GM12878 (cell line): Measurements from ENCODE around the gene OR13C8. TPM values are rescaled to one million over a fixed set of nuclear protein-coding genes. Genes with fewer than 3 reads are reported as not detected.

ENCODE experiments used
- ATAC-seq: fragments of 200-7000 bp; cut with Tn5 transposase; 3 replicates; pipeline ENCODE4 v1.9.1; 2020; ENCODE audit warnings: mild to moderate bottlenecking, moderate library complexity
- BruUV-seq: library from RNA; stranded (reverse); fragments of 400-500 nt; replicated peaks from 2 replicates; lab custom pipeline; 2021; lab: Mats Ljungman, UMichigan
- CTCF ChIA-PET: fragments of 300-600 bp; sonication (Branson Sonifier 250); formaldehyde crosslinking; extraction: SDS; loops from one replicate; lab custom pipeline; 2021; ENCODE audit warnings: inconsistent platforms; lab: Yijun Ruan, JAX
- POLR2A ChIA-PET: fragments of 350-600 bp; formaldehyde crosslinking; extraction: SDS; loops from one replicate; lab custom pipeline; 2021; ENCODE audit warnings: inconsistent platforms; lab: Charles Lee
- RAD21 ChIA-PET: fragments of 300-600 bp; sonication (Branson Sonifier 250); formaldehyde crosslinking; loops from one replicate; lab custom pipeline; 2023; ENCODE audit warnings: antibody characterized with exemption; ENCODE audit not compliant: unreplicated experiment; lab: Charles Lee
- SMC1A ChIA-PET: fragments of 300-600 bp; sonication (Branson Sonifier 250); formaldehyde crosslinking; loops from one replicate; lab custom pipeline; 2023; ENCODE audit not compliant: unreplicated experiment, uncharacterized antibody; lab: Charles Lee
- DNase-seq: peaks from one replicate; pipeline ENCODE4 v3.0.0-alpha.2; 2011; ENCODE audit warnings: low read depth, low spot score
- FAIRE-seq: peaks from 3 replicates; lab custom pipeline; 2011; peaks lifted over from hg19 to GRCh38; lab: Jason Lieb, UNC
- H2AFZ ChIP-seq: 2 replicates; pipeline ENCODE4 v1.6.0; 2011; ENCODE audit warnings: low read depth, low read length, control low read depth; ENCODE audit not compliant: control insufficient read depth
- H3K27ac ChIP-seq: 2 replicates; pipeline ENCODE4 v1.5.1; 2011; ENCODE audit warnings: control low read depth; ENCODE audit not compliant: control insufficient read depth, insufficient read depth
- H3K27me3 ChIP-seq, 2 experiments: replicated peaks in 1 of 2; 2 replicates each; pipeline versions ENCODE4 v1.6.0 to v1.6.1; 2011; ENCODE audit warnings: low read length in 1 of 2; ENCODE audit not compliant: control insufficient read depth in 2 of 2, insufficient read depth in 2 of 2
- H3K36me3 ChIP-seq, 2 experiments: 2 replicates each; pipeline ENCODE4 v1.5.1; 2011; ENCODE audit warnings: low read length in 1 of 2; ENCODE audit not compliant: control insufficient read depth in 2 of 2, insufficient read depth in 2 of 2
- H3K4me1 ChIP-seq: 2 replicates; pipeline ENCODE4 v1.6.1; 2011; ENCODE audit warnings: mild to moderate bottlenecking, low read length, moderate library complexity, mixed read lengths; ENCODE audit not compliant: control insufficient read depth, insufficient read depth
- H3K4me2 ChIP-seq: 2 replicates; pipeline ENCODE4 v1.6.0; 2011; ENCODE audit warnings: control low read depth; ENCODE audit not compliant: control insufficient read depth, insufficient read depth
- H3K4me3 ChIP-seq: fragments of 200-600 bp; sonication (generic); 2 replicates; pipeline ENCODE4 v1.5.1; 2016
- H3K79me2 ChIP-seq: 2 replicates; pipeline ENCODE4 v1.6.0; 2011; ENCODE audit warnings: low read length; ENCODE audit not compliant: control insufficient read depth, insufficient read depth
- H3K9ac ChIP-seq: 2 replicates; pipeline ENCODE4 v1.8.0; 2011; ENCODE audit warnings: low read length, control low read depth, mixed read lengths; ENCODE audit not compliant: control insufficient read depth, insufficient read depth
- H3K9me3 ChIP-seq: replicated peaks from 3 replicates; pipeline ENCODE4 v1.5.1; 2011; ENCODE audit warnings: mild to moderate bottlenecking, low read length; ENCODE audit not compliant: control insufficient read depth, insufficient read depth
- H4K20me1 ChIP-seq: 2 replicates; pipeline ENCODE4 v1.6.0; 2011; ENCODE audit not compliant: control insufficient read depth, insufficient read depth
- EZH2 ChIP-seq: IDR thresholded peaks from 2 replicates; pipeline ENCODE4 v1.6.1; 2012; ENCODE audit warnings: low read depth, mild to moderate bottlenecking, control low read depth, inconsistent platforms, low read length, borderline replicate concordance; ENCODE audit not compliant: control insufficient read depth
- TCF3 ChIP-seq: IDR thresholded peaks from 2 replicates; pipeline ENCODE4 v1.6.1; 2012; ENCODE audit warnings: low read depth, mild to moderate bottlenecking, low read length, borderline replicate concordance; ENCODE audit not compliant: insufficient read depth
- WGBS: methylation state at CpG from one replicate; pipeline ENCODE4 v1.1.6; 2016; ENCODE audit warnings: low lambda C conversion rate; ENCODE audit not compliant: insufficient replicate concordance, insufficient coverage; ENCODE audit errors: missing lambda C conversion rate; 5-methylcytosine and 5-hydroxymethylcytosine counted together
- in situ Hi-C: fragments of 300-500 bp; cut with MboI; formaldehyde crosslinking; loops from 9 replicates; pipeline ENCODE4 v1.14.3; 2018; ENCODE audit warnings: mixed read lengths
- intact Hi-C: fragments of 100-400 bp; cut with micrococcal nuclease; formaldehyde crosslinking; loops from one replicate; pipeline ENCODE4 v1.14.2; 2022; ENCODE audit not compliant: unreplicated experiment
- polyA plus RNA-seq, 11 experiments: library from polyadenylated mRNA; depleted of rRNA in 4 of 11; unstranded in 6 of 11; stranded (reverse) in 5 of 11; fragments of >200 nt; fragmentation: Nextera tagmentation in 4 of 11; fragmentation: Illumina TruSeq in 1 of 11; extraction: Ambion mirVana in 4 of 11; extraction: Trizol in 1 of 11; gene quantifications; 1 replicate in 1 of 11; 2 replicates in 10 of 11; pipeline versions ENCODE4 v1.2.1 to v1.2.3, GENCODE V29; 2011 to 2016; ENCODE audit warnings: inconsistent platforms in 2 of 11, missing spikeins in 2 of 11, low read depth in 1 of 11
- total RNA-seq, 4 experiments: library from RNA; depleted of rRNA in 3 of 4; stranded (reverse); fragments of >200 nt in 3 of 4; fragmentation: Illumina TruSeq in 1 of 4; extraction: Trizol in 1 of 4; gene quantifications; 2 replicates each; pipeline versions ENCODE4 v1.2.1 to v1.2.3, GENCODE V29; 2013 to 2021
- TF ChIP-seq, protein P1 (sequence below): fragments of 450-650 bp; IDR thresholded peaks from 2 replicates; pipeline ENCODE4 v1.6.1; 2016; ENCODE audit warnings: mild to moderate bottlenecking

OR13C8 gene
- total and polyA plus RNA-seq, 10 of the 15 experiments (the other 5 are each of a cell fraction or from before 2014, with no cell fraction given): not detected

DNA sequence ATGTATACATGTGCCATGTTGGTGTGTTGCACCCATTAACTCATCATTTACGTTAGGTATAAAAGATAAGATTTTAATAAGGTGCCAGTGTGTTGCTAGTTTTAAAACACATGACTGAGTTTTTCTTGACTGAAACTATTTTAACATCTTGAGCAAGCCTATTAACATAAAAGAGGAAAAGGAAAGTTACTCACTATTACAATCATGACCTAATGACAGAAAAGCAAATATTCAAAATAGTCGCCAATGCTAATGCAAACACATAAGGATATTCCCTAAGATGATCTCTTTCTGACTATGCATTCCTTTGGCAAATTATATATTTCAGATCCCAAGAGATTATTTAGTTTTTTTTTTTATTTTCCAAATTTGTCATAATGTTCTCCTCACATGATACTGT lies 42.2 kb downstream of the OR13C8 start:
- Histone ChIP-seq H3K27me3 (no peaks in the 10 kb centered on the region), H3K4me2 (no peak overlapping the region), H3K79me2 (no peaks in the 10 kb centered on the region), H3K36me3 (no peaks in the 10 kb centered on the region), H3K27ac (no peak overlapping the region), H3K4me3 (no peak overlapping the region), H3K4me1 (no peaks in the 10 kb centered on the region), H3K9me3 (no peaks in the 10 kb centered on the region), H2AFZ (no peak overlapping the region), H3K9ac (no peak overlapping the region), H4K20me1 (no peaks in the 10 kb centered on the region)
- ChIA-PET SMC1A (no interaction called here), CTCF (no interaction called here), POLR2A (no interaction called here), RAD21 (no interaction called here)
- ATAC-seq (no peak), DNase-seq (no peak), FAIRE-seq (no peak)
- intact Hi-C loops (no loop called here), in situ Hi-C loops (no loop called here)
- BruUV-seq: no TSS peak
- 29% methylated on average over 2 of the region's 2 CpGs for WGBS
- no peak for TF ChIP-seq EZH2

DNA sequence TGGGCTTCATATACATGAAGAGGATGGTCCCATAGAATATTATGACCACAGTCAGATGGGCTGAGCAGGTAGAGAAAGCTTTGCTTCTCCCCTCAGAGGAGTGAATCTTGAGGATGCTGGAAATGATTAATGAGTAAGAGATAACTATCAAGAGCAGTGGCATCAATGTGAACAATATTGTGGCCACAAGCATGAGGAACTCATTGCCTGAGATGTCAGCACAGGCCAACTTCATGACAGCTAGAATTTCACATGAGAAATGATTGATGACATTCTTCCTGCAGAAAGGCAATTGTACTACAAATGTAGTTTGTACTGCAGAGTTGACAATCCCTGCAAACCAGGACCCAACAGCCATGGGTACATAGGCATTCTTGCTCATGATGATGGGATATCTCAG lies 48.5 kb downstream of the OR13C8 start:
- H3K4me3 ChIP-seq: no peak overlapping the region
- in situ Hi-C loops: no loop called here
- no peak overlapping the region for H3K4me2 ChIP-seq
- FAIRE-seq (no peak), DNase-seq (no peak), ATAC-seq (no peak)
- no peak overlapping the region for H2AFZ ChIP-seq
- no peaks in the 10 kb centered on the region for H3K4me1 ChIP-seq
- H3K27me3 ChIP-seq: no peaks in the 10 kb centered on the region
- no peaks in the 10 kb centered on the region for H4K20me1 ChIP-seq
- no peak overlapping the region for H3K27ac ChIP-seq
- H3K79me2 ChIP-seq: no peaks in the 10 kb centered on the region
- no peak overlapping the region for H3K9ac ChIP-seq
- intact Hi-C loops: no loop called here
- ChIA-PET POLR2A (no interaction called here), SMC1A (no interaction called here), CTCF (no interaction called here), RAD21 (no interaction called here)
- BruUV-seq: no TSS peak
- no peaks in the 10 kb centered on the region for H3K36me3 ChIP-seq
- H3K9me3 ChIP-seq: no peaks in the 10 kb centered on the region
- TF ChIP-seq TCF3: no peak
- TF ChIP-seq, protein P1, sequence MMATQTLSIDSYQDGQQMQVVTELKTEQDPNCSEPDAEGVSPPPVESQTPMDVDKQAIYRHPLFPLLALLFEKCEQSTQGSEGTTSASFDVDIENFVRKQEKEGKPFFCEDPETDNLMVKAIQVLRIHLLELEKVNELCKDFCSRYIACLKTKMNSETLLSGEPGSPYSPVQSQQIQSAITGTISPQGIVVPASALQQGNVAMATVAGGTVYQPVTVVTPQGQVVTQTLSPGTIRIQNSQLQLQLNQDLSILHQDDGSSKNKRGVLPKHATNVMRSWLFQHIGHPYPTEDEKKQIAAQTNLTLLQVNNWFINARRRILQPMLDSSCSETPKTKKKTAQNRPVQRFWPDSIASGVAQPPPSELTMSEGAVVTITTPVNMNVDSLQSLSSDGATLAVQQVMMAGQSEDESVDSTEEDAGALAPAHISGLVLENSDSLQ: 0 out of 2 replicates have a peak, but pooled peaks have one; percentile 11
